Lower leg skin (tissue), 3 donors: ENCODE results near the gene MYO1B.

Experiments
- POLR2A ChIP-seq, 2 donors: fragments of 450-650 bp; IDR thresholded peaks; one replicate each; pipeline ENCODE4 v1.6.1; 2016 to 2017; ENCODE audit warnings: antibody characterized with exemption in 2 of 2, mild to moderate bottlenecking in 1 of 2, moderate library complexity in 1 of 2
- TF ChIP-seq, protein P1 (sequence below), 3 donors: fragments of 450-650 bp; IDR thresholded peaks; one replicate each; pipeline ENCODE4 v1.5.1; 2016; ENCODE audit warnings: antibody characterized with exemption in 3 of 3, mild to moderate bottlenecking in 3 of 3, moderate library complexity in 2 of 3

DNA sequence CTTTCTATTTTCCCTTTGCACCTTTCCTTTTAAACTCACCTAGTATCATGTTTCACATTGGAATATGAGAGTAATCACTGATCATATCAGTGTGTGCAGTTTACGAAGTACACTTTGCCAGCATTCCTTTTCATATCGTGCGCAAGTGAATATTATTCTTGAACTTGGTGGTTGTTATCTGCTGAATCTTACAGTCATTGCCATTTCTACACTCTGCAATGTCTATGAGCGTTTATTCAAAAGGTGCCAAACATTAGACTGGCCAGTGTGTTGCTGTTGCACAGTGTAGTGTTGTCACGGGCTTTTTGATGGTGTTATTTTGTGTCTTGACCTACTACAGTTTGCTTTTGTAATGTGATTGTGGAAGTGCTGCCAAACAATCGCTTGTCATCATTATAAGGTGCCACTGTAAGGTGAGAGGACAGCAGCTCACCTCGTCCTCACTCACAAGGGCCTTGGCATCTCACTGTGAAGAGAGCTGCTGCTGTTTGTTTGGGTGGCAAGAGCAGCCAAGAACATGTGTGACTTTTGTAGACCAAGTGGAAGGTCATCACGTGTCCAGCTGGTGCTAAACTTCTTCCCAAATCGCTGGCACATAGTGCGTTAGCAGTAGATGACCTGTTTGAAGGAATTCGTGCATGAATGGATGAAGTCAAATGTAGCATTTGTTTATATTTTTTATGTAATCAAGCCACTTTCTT is 113.3 kb downstream of the MYO1B start:
- TF ChIP-seq, protein P1, sequence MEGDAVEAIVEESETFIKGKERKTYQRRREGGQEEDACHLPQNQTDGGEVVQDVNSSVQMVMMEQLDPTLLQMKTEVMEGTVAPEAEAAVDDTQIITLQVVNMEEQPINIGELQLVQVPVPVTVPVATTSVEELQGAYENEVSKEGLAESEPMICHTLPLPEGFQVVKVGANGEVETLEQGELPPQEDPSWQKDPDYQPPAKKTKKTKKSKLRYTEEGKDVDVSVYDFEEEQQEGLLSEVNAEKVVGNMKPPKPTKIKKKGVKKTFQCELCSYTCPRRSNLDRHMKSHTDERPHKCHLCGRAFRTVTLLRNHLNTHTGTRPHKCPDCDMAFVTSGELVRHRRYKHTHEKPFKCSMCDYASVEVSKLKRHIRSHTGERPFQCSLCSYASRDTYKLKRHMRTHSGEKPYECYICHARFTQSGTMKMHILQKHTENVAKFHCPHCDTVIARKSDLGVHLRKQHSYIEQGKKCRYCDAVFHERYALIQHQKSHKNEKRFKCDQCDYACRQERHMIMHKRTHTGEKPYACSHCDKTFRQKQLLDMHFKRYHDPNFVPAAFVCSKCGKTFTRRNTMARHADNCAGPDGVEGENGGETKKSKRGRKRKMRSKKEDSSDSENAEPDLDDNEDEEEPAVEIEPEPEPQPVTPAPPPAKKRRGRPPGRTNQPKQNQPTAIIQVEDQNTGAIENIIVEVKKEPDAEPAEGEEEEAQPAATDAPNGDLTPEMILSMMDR (IDR thresholded peaks at IDR 0.05): no peak
- no peak for TF ChIP-seq POLR2A (IDR thresholded peaks at IDR 0.05)
